SK-N-SH treated with all-trans-retinoic acid at 6 μM for 48 hours (cell line): ENCODE data around the gene SPACA9.

Source experiments
- ATAC-seq: fragments of 200-7000 bp; cut with Tn5 transposase; 3 replicates; pipeline ENCODE4 v1.9.1; 2020; ENCODE audit warnings: mild to moderate bottlenecking, moderate library complexity
- ARNTL ChIP-seq: fragments of 450-650 bp; formaldehyde crosslinking; IDR thresholded peaks from 2 replicates; pipeline ENCODE4 v1.5.0; 2020; ENCODE audit warnings: low read depth, mild to moderate bottlenecking, moderate library complexity, borderline replicate concordance
- BACH2 ChIP-seq: fragments of 250-450 bp; sonication (Bioruptor Pico); IDR thresholded peaks from 2 replicates; pipeline ENCODE4 v1.9.0; 2021; ENCODE audit warnings: mild to moderate bottlenecking, borderline replicate concordance
- CSDC2 ChIP-seq: fragments of 250-450 bp; sonication (Bioruptor Pico); IDR thresholded peaks from 2 replicates; pipeline ENCODE4 v1.5.0; 2020; ENCODE audit warnings: mild to moderate bottlenecking, moderate library complexity
- ESRRG ChIP-seq: fragments of 250-450 bp; sonication (Bioruptor Pico); IDR thresholded peaks from 2 replicates; pipeline ENCODE4 v1.6.1; 2021; ENCODE audit warnings: mild to moderate bottlenecking
- GLIS3 ChIP-seq: fragments of 250-450 bp; sonication (Bioruptor Pico); IDR thresholded peaks from 2 replicates; pipeline ENCODE4 v1.5.0; 2020; ENCODE audit warnings: mild to moderate bottlenecking, moderate library complexity
- ISL1 ChIP-seq: fragments of 250-450 bp; sonication (Bioruptor Pico); IDR thresholded peaks from 2 replicates; pipeline ENCODE4 v2.1.2; 2022; ENCODE audit warnings: mild to moderate bottlenecking, moderate library complexity
- OSR1 ChIP-seq: fragments of 250-450 bp; sonication (Bioruptor Pico); IDR thresholded peaks from 2 replicates; pipeline ENCODE4 v1.8.0; 2022; ENCODE audit warnings: moderate library complexity, mild to moderate bottlenecking, inconsistent platforms
- PPARA ChIP-seq: fragments of 250-450 bp; sonication (Bioruptor Pico); IDR thresholded peaks from 2 replicates; pipeline ENCODE4 v1.5.0; 2020; ENCODE audit warnings: mild to moderate bottlenecking, borderline replicate concordance
- RARB ChIP-seq: fragments of 250-450 bp; sonication (Bioruptor Pico); IDR thresholded peaks from 2 replicates; pipeline ENCODE4 v1.8.0; 2021; ENCODE audit warnings: mild to moderate bottlenecking, moderate library complexity
- SNAI2 ChIP-seq: fragments of 250-450 bp; sonication (Bioruptor Pico); IDR thresholded peaks from 2 replicates; pipeline ENCODE4 v1.5.0; 2020; ENCODE audit warnings: mild to moderate bottlenecking, moderate library complexity
- TCF4 ChIP-seq: fragments of 250-450 bp; sonication (Bioruptor Pico); IDR thresholded peaks from 2 replicates; pipeline ENCODE4 v1.8.0; 2021; ENCODE audit warnings: mild to moderate bottlenecking, moderate library complexity, borderline replicate concordance
- TOX ChIP-seq: fragments of 250-450 bp; sonication (Bioruptor Pico); IDR thresholded peaks from 2 replicates; pipeline ENCODE4 v1.8.0; 2021; ENCODE audit warnings: mild to moderate bottlenecking, moderate library complexity, borderline replicate concordance
- ZC3H10 ChIP-seq: fragments of 250-450 bp; sonication (Bioruptor Pico); IDR thresholded peaks from 2 replicates; pipeline ENCODE4 v1.5.1; 2021; ENCODE audit warnings: mild to moderate bottlenecking, moderate library complexity
- ZFP3 ChIP-seq: fragments of 250-450 bp; sonication (Bioruptor Pico); IDR thresholded peaks from 2 replicates; pipeline ENCODE4 v1.5.0; 2020; ENCODE audit warnings: mild to moderate bottlenecking, moderate library complexity
- ZFP30 ChIP-seq: fragments of 450-650 bp; formaldehyde crosslinking; IDR thresholded peaks from 2 replicates; pipeline ENCODE4 v1.5.0; 2022; ENCODE audit warnings: mild to moderate bottlenecking, moderate library complexity
- ZNF565 ChIP-seq: fragments of 450-650 bp; formaldehyde crosslinking; conservative IDR thresholded peaks from 2 replicates; pipeline ENCODE4 v1.5.0; 2020; ENCODE audit warnings: low read depth, mild to moderate bottlenecking, moderate library complexity
- ZNF70 ChIP-seq: fragments of 450-650 bp; formaldehyde crosslinking; IDR thresholded peaks from 2 replicates; pipeline ENCODE4 v1.5.0; 2020; ENCODE audit warnings: mild to moderate bottlenecking, moderate library complexity
- ZNF8 ChIP-seq: fragments of 450-650 bp; formaldehyde crosslinking; IDR thresholded peaks from 2 replicates; pipeline ENCODE4 v1.5.0; 2020; ENCODE audit warnings: mild to moderate bottlenecking, moderate library complexity
- TF ChIP-seq, protein P1 (sequence below): fragments of 250-450 bp; sonication (Bioruptor Pico); IDR thresholded peaks from 2 replicates; pipeline ENCODE4 v1.5.1; 2020; ENCODE audit warnings: low read depth, mild to moderate bottlenecking, moderate library complexity
- TF ChIP-seq, protein P2 (sequence below): fragments of 250-450 bp; sonication (Bioruptor Pico); IDR thresholded peaks from 2 replicates; pipeline ENCODE4 v1.8.0; 2021; ENCODE audit warnings: low read depth, mild to moderate bottlenecking, moderate library complexity, borderline replicate concordance
- TF ChIP-seq, protein P3 (sequence below): fragments of 250-450 bp; sonication (Bioruptor Pico); IDR thresholded peaks from 2 replicates; pipeline ENCODE4 v1.5.1; 2021; ENCODE audit warnings: mild to moderate bottlenecking, moderate library complexity
- TF ChIP-seq, protein P4 (sequence below): fragments of 250-450 bp; sonication (Bioruptor Pico); IDR thresholded peaks from 2 replicates; pipeline ENCODE4 v1.5.0; 2020; ENCODE audit warnings: mild to moderate bottlenecking, moderate library complexity
- TF ChIP-seq, protein P5 (sequence below): fragments of 250-450 bp; sonication (Bioruptor Pico); IDR thresholded peaks from 2 replicates; pipeline ENCODE4 v1.8.0; 2020; ENCODE audit warnings: mild to moderate bottlenecking, moderate library complexity, borderline replicate concordance

SPACA9 gene

DNA sequence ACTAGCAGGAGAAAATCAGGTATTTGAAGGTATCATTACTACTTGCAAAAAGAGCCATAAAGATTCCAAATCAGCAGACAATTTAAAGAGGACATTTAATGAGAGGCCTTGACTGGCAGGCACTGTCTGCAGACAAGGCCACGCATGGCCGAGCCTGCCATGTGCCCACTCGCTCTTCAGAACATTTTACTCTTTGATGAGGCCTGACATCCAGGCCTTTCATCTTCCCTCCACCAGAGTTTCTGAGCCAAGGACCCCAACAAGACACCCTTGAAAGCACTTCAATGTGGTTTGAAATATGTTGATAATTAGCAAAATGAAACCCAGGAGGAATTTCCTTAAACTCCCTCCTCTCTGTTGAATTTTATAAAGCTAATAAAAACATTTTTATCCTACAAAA is 17.0 kb upstream of the SPACA9 start:
- ATAC-seq = no peak
- TF ChIP-seq SNAI2 (no peak), ZC3H10 (no peak), ZNF8 (CRISPR knock-in tag) (no peak), GLIS3 (CRISPR knock-in tag) (no peak), ARNTL (CRISPR knock-in tag) (no peak), RARB (CRISPR knock-in tag) (no peak), TCF4 (CRISPR knock-in tag) (no peak), ZNF565 (CRISPR knock-in tag) (no peak), ZFP3 (CRISPR knock-in tag) (no peak), OSR1 (CRISPR knock-in tag) (no peak), ESRRG (CRISPR knock-in tag) (no peak), ZNF70 (CRISPR knock-in tag) (no peak)
- TF ChIP-seq, protein P1, sequence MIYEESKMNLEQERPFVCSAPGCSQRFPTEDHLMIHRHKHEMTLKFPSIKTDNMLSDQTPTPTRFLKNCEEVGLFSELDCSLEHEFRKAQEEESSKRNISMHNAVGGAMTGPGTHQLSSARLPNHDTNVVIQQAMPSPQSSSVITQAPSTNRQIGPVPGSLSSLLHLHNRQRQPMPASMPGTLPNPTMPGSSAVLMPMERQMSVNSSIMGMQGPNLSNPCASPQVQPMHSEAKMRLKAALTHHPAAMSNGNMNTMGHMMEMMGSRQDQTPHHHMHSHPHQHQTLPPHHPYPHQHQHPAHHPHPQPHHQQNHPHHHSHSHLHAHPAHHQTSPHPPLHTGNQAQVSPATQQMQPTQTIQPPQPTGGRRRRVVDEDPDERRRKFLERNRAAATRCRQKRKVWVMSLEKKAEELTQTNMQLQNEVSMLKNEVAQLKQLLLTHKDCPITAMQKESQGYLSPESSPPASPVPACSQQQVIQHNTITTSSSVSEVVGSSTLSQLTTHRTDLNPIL (CRISPR knock-in tag) = no peak
- TF ChIP-seq, protein P2, sequence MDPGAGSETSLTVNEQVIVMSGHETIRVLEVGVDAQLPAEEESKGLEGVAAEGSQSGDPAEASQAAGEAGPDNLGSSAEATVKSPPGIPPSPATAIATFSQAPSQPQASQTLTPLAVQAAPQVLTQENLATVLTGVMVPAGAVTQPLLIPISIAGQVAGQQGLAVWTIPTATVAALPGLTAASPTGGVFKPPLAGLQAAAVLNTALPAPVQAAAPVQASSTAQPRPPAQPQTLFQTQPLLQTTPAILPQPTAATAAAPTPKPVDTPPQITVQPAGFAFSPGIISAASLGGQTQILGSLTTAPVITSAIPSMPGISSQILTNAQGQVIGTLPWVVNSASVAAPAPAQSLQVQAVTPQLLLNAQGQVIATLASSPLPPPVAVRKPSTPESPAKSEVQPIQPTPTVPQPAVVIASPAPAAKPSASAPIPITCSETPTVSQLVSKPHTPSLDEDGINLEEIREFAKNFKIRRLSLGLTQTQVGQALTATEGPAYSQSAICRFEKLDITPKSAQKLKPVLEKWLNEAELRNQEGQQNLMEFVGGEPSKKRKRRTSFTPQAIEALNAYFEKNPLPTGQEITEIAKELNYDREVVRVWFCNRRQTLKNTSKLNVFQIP = no peak
- TF ChIP-seq, protein P3, sequence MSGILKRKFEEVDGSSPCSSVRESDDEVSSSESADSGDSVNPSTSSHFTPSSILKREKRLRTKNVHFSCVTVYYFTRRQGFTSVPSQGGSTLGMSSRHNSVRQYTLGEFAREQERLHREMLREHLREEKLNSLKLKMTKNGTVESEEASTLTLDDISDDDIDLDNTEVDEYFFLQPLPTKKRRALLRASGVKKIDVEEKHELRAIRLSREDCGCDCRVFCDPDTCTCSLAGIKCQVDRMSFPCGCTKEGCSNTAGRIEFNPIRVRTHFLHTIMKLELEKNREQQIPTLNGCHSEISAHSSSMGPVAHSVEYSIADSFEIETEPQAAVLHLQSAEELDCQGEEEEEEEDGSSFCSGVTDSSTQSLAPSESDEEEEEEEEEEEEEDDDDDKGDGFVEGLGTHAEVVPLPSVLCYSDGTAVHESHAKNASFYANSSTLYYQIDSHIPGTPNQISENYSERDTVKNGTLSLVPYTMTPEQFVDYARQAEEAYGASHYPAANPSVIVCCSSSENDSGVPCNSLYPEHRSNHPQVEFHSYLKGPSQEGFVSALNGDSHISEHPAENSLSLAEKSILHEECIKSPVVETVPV (CRISPR knock-in tag) = no peak

DNA sequence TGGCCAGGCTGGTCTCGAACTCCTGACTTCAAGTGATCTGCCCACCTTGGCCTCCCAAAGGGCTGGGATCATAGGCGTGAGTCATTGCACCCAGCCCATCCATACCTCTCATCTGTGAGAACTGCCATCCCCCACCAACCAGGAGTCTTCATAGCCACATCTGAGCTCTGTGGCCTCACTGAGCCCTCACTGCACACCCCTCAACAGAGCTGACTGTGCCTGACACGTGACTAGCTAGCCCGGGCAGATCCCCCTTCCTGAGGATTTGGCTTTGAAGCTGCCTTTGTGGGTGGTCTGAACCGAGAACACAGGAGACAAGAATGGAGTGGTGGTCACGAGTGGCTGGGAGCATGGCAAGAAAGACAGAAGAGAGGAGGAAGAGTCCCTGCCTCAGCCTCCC is 16.2 kb upstream of the SPACA9 start:
- TF ChIP-seq ARNTL (CRISPR knock-in tag) = no peak
- TF ChIP-seq SNAI2 = no peak
- TF ChIP-seq OSR1 (CRISPR knock-in tag) = no peak
- TF ChIP-seq ZNF565 (CRISPR knock-in tag) = no peak
- no peak for TF ChIP-seq PPARA (CRISPR knock-in tag)
- no peak for TF ChIP-seq TOX (CRISPR knock-in tag)
- TF ChIP-seq BACH2 (CRISPR knock-in tag) = no peak
- TF ChIP-seq GLIS3 (CRISPR knock-in tag) = no peak
- no peak for TF ChIP-seq CSDC2 (CRISPR knock-in tag)
- TF ChIP-seq ESRRG (CRISPR knock-in tag) = no peak
- no peak for TF ChIP-seq ZFP3 (CRISPR knock-in tag)
- no peak for TF ChIP-seq ZNF70 (CRISPR knock-in tag)
- no peak for TF ChIP-seq TCF4 (CRISPR knock-in tag)
- no peak for TF ChIP-seq ZC3H10
- TF ChIP-seq RARB (CRISPR knock-in tag) = no peak
- TF ChIP-seq, protein P4, sequence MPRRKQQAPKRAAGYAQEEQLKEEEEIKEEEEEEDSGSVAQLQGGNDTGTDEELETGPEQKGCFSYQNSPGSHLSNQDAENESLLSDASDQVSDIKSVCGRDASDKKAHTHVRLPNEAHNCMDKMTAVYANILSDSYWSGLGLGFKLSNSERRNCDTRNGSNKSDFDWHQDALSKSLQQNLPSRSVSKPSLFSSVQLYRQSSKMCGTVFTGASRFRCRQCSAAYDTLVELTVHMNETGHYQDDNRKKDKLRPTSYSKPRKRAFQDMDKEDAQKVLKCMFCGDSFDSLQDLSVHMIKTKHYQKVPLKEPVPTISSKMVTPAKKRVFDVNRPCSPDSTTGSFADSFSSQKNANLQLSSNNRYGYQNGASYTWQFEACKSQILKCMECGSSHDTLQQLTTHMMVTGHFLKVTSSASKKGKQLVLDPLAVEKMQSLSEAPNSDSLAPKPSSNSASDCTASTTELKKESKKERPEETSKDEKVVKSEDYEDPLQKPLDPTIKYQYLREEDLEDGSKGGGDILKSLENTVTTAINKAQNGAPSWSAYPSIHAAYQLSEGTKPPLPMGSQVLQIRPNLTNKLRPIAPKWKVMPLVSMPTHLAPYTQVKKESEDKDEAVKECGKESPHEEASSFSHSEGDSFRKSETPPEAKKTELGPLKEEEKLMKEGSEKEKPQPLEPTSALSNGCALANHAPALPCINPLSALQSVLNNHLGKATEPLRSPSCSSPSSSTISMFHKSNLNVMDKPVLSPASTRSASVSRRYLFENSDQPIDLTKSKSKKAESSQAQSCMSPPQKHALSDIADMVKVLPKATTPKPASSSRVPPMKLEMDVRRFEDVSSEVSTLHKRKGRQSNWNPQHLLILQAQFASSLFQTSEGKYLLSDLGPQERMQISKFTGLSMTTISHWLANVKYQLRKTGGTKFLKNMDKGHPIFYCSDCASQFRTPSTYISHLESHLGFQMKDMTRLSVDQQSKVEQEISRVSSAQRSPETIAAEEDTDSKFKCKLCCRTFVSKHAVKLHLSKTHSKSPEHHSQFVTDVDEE (CRISPR knock-in tag) = no peak
- ATAC-seq = no peak

DNA sequence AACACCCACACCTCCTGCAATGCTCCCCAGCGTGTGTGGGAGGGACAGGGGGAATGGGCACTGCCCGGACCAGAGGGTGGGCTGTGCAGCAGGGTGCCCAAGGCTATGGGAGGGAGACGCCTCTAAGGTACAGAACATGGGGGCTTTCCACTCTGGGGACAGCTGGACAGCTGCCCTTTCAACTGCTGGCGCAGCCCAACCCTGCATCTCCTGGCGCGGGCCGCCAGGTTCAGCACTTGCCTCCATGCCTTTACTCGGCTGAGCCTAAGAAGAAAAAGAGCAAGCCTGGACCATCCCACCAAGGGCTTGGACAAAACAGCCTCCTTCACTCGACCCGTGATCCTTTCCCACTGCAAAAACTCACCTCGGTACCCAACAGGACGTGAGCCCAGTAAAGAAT is 15.6 kb upstream of the SPACA9 start:
- no peak for ATAC-seq
- TF ChIP-seq ARNTL (CRISPR knock-in tag) = no peak
- no peak for TF ChIP-seq ISL1 (CRISPR knock-in tag)
- TF ChIP-seq, protein P4 (CRISPR knock-in tag) = no peak
- TF ChIP-seq, protein P3 (CRISPR knock-in tag) = no peak
- TF ChIP-seq SNAI2 = no peak
- TF ChIP-seq, protein P5, sequence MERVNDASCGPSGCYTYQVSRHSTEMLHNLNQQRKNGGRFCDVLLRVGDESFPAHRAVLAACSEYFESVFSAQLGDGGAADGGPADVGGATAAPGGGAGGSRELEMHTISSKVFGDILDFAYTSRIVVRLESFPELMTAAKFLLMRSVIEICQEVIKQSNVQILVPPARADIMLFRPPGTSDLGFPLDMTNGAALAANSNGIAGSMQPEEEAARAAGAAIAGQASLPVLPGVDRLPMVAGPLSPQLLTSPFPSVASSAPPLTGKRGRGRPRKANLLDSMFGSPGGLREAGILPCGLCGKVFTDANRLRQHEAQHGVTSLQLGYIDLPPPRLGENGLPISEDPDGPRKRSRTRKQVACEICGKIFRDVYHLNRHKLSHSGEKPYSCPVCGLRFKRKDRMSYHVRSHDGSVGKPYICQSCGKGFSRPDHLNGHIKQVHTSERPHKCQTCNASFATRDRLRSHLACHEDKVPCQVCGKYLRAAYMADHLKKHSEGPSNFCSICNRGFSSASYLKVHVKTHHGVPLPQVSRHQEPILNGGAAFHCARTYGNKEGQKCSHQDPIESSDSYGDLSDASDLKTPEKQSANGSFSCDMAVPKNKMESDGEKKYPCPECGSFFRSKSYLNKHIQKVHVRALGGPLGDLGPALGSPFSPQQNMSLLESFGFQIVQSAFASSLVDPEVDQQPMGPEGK = no peak
- no peak for TF ChIP-seq CSDC2 (CRISPR knock-in tag)
- TF ChIP-seq ZC3H10 = no peak
- TF ChIP-seq ZFP30 (CRISPR knock-in tag) = no peak
- TF ChIP-seq ZFP3 (CRISPR knock-in tag) = no peak
- no peak for TF ChIP-seq TOX (CRISPR knock-in tag)
- TF ChIP-seq, all 23 proteins: peak for 0
